PC-9 (cell line): ENCODE data around the gene RIMBP2. TPM values are rescaled to one million over a fixed set of nuclear protein-coding genes. Genes with fewer than 3 reads are reported as not detected.

Experiments used
- BruUV-seq: library from RNA; stranded (reverse); fragments of 400-500 nt; replicated peaks from 2 replicates; lab custom pipeline; 2021; lab: Mats Ljungman, UMichigan
- CTCF ChIA-PET: fragments of 300-600 bp; sonication (Branson Sonifier 250); formaldehyde crosslinking; loops from one replicate; lab custom pipeline; 2022; ENCODE audit warnings: antibody characterized with exemption; lab: Charles Lee
- POLR2A ChIA-PET: fragments of 300-600 bp; sonication (Branson Sonifier 250); formaldehyde crosslinking; loops from one replicate; lab custom pipeline; 2022; ENCODE audit warnings: antibody characterized with exemption; ENCODE audit not compliant: unreplicated experiment; lab: Charles Lee
- DNase-seq, 2 experiments: peaks; one replicate each; pipeline versions ENCODE4 v3.0.0 to v3.0.0-alpha.2; 2015 to 2022; ENCODE audit warnings: mixed read lengths in 1 of 2
- H2AFZ ChIP-seq: fragments of 200-600 bp; sonication (generic); 2 replicates; pipeline ENCODE4 v1.8.1; 2017; ENCODE audit warnings: antibody characterized with exemption
- H3F3A ChIP-seq: fragments of 200-600 bp; sonication (generic); 2 replicates; pipeline ENCODE4 v1.8.1; 2017; ENCODE audit warnings: antibody characterized with exemption, mild to moderate bottlenecking, low read depth; ENCODE audit not compliant: insufficient read depth
- H3K27ac ChIP-seq: fragments of 200-600 bp; sonication (generic); 2 replicates; pipeline ENCODE4 v1.6.1; 2016; ENCODE audit warnings: mixed run types
- H3K27me3 ChIP-seq: fragments of 200-600 bp; sonication (generic); 2 replicates; pipeline ENCODE4 v1.6.1; 2016; ENCODE audit warnings: low read depth, mixed run types; ENCODE audit not compliant: insufficient read depth
- H3K36me3 ChIP-seq: fragments of 200-600 bp; sonication (generic); 2 replicates; pipeline ENCODE4 v1.6.1; 2016; ENCODE audit warnings: low read depth, mixed run types
- H3K4me1 ChIP-seq: fragments of 200-600 bp; sonication (generic); replicated peaks from 2 replicates; pipeline ENCODE4 v1.6.1; 2016; ENCODE audit warnings: mixed run types; ENCODE audit not compliant: insufficient read depth
- H3K4me2 ChIP-seq: fragments of 200-600 bp; sonication (generic); 2 replicates; pipeline ENCODE4 v1.6.1; 2017; ENCODE audit warnings: mixed run types
- H3K4me3 ChIP-seq: fragments of 200-600 bp; sonication (generic); 2 replicates; pipeline ENCODE4 v1.6.1; 2016; ENCODE audit warnings: mixed run types
- H3K79me2 ChIP-seq: fragments of 200-600 bp; sonication (generic); 2 replicates; pipeline ENCODE4 v1.6.1; 2017; ENCODE audit warnings: low read depth, mixed run types
- H3K9me2 ChIP-seq: fragments of 200-600 bp; sonication (generic); 2 replicates; pipeline ENCODE4 v1.8.1; 2017; ENCODE audit warnings: mild to moderate bottlenecking; ENCODE audit not compliant: insufficient read depth
- H3K9me3 ChIP-seq: fragments of 200-600 bp; sonication (generic); 2 replicates; pipeline ENCODE4 v1.8.1; 2016; ENCODE audit warnings: low read depth; ENCODE audit not compliant: insufficient read depth
- H4K20me1 ChIP-seq: fragments of 200-600 bp; sonication (generic); 2 replicates; pipeline ENCODE4 v1.8.1; 2017; ENCODE audit not compliant: insufficient read depth
- EZH2 ChIP-seq: fragments of 200-600 bp; sonication (generic); IDR thresholded peaks from 2 replicates; pipeline ENCODE4 v1.8.0; 2017; ENCODE audit warnings: antibody characterized with exemption, low read depth
- intact Hi-C: fragments of 100-400 bp; cut with micrococcal nuclease; formaldehyde crosslinking; loops from one replicate; pipeline ENCODE4 v1.10.0; 2022; ENCODE audit not compliant: unreplicated experiment
- total RNA-seq: library from RNA; stranded (reverse); gene quantifications from 2 replicates; pipeline ENCODE4 v1.2.3, GENCODE V29; 2021
- TF ChIP-seq, protein P1 (sequence below): fragments of 200-600 bp; sonication (generic); conservative IDR thresholded peaks from 2 replicates; pipeline ENCODE4 v1.6.1; 2017; ENCODE audit warnings: mixed run types, antibody characterized with exemption, mild to moderate bottlenecking, moderate library complexity

Gene RIMBP2
- total RNA-seq, 1 experiment from 2014 or later, result not detected

DNA sequence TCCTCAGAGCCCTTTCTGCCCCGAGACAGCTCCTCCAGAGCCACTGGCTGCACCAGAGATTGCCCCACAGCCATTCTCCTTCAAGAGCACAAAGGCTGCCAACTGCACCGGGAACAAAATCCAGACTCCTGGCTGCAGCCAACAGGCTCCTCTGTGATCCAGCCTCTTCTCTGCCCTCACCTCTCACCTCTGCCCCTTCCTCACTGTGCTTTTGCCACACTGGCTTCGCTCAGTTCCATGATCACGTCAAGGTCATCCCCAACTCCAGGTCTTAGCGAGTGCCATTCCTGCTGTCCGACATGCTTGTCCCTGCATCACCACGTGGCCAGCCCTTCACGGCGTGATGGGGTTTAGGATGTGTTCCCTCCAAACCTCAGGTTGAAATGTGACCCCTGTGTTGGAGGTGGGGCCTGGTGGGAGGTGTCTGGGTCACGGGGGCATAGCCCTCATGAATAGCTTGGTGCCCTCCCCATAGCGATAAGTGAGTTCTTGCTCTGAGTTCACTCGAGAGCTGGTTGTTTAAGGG is 229.1 kb downstream of the RIMBP2 start:
- H2AFZ ChIP-seq, result no peak overlapping the region
- no peaks in the 10 kb centered on the region for H3K9me2 ChIP-seq
- intact Hi-C loops, result no loop called here
- no peaks in the 10 kb centered on the region for H4K20me1 ChIP-seq
- no peaks in the 10 kb centered on the region for H3K79me2 ChIP-seq
- POLR2A ChIA-PET, result no interaction called here
- no peak for DNase-seq
- H3K27ac ChIP-seq, result no peak overlapping the region
- BruUV-seq, result no TSS peak
- no peaks in the 10 kb centered on the region for H3K9me3 ChIP-seq
- TF ChIP-seq, protein P1, sequence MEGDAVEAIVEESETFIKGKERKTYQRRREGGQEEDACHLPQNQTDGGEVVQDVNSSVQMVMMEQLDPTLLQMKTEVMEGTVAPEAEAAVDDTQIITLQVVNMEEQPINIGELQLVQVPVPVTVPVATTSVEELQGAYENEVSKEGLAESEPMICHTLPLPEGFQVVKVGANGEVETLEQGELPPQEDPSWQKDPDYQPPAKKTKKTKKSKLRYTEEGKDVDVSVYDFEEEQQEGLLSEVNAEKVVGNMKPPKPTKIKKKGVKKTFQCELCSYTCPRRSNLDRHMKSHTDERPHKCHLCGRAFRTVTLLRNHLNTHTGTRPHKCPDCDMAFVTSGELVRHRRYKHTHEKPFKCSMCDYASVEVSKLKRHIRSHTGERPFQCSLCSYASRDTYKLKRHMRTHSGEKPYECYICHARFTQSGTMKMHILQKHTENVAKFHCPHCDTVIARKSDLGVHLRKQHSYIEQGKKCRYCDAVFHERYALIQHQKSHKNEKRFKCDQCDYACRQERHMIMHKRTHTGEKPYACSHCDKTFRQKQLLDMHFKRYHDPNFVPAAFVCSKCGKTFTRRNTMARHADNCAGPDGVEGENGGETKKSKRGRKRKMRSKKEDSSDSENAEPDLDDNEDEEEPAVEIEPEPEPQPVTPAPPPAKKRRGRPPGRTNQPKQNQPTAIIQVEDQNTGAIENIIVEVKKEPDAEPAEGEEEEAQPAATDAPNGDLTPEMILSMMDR, result no peak
- TF ChIP-seq EZH2, result no peak
- CTCF ChIA-PET, result no interaction called here
- H3K4me3 ChIP-seq, result no peak overlapping the region
- H3F3A ChIP-seq, result no peaks in the 10 kb centered on the region
- no peak overlapping the region for H3K4me2 ChIP-seq
- H3K27me3 ChIP-seq, result peaks cover 70% of the 10 kb centered on the region
- no peaks in the 10 kb centered on the region for H3K36me3 ChIP-seq
- no peaks in the 10 kb centered on the region for H3K4me1 ChIP-seq

DNA sequence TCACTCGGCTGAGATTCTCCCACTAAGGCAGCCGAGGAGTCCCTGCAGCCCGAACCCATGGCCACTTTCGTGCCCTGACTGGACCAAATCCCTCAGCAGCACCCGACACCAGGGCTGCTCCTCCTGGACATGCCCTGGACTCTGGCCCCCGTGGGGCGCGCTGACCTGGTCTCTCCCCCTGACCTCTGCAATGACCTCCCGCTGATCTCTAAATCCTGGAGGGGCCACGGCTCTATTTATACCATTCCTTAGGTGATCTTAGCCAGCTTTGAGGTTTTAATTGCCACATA is 230.0 kb downstream of the RIMBP2 start:
- no peak for DNase-seq
- Histone ChIP-seq H3K27me3 (peaks cover 70% of the 10 kb centered on the region), H3K36me3 (no peaks in the 10 kb centered on the region), H3K27ac (no peak overlapping the region), H3K4me3 (no peak overlapping the region), H3K9me2 (no peaks in the 10 kb centered on the region), H3F3A (no peaks in the 10 kb centered on the region), H3K4me1 (no peaks in the 10 kb centered on the region), H2AFZ (no peak overlapping the region), H3K9me3 (no peaks in the 10 kb centered on the region), H3K4me2 (no peak overlapping the region), H3K79me2 (no peaks in the 10 kb centered on the region), H4K20me1 (no peaks in the 10 kb centered on the region)
- intact Hi-C loops, result no loop called here
- POLR2A ChIA-PET, result no interaction called here
- no peak for TF ChIP-seq EZH2
- TF ChIP-seq, protein P1, result no peak
- CTCF ChIA-PET, result no interaction called here
- no TSS peak for BruUV-seq

DNA sequence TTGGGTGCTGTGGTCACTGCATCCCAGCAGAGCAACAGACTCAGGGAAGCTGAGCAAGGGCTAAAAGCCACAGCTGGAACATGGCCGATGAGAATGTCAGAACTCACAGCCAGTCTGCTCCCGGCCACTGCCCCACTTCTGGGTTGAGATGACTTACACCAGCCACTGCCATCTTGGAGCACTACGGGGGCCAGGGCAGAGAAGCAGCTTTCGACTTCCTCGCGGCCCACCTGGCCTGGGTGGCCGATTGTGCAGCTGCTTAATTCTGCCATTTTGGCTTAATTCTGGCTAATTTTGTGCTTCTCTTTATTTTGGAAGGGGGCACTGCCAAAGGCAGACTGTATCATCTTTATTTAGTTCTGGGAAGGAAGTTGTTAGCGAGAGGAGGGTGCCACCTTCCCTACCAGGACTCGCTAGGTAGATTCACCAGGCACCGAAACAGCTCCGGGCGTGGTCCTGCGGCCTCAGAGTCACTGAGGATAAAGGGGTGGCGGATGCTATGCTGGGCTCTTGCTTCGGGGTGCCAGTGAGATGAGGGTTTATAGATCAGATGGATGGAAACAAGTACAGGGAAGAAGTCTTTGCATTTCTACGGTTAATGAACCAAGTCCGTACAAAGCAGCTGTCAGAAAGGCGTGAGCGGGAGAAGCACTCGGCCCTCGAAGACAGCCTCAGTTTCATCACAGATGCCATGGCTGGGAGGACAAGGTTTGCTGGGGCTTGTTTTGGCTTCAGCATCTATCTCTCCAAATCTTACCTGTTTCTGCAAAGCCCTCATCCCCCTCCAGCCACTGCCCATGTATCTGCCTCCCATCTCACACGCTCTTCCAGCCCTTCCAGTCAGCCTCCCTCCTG is 230.6 kb downstream of the RIMBP2 start:
- no peaks in the 10 kb centered on the region for H3K36me3 ChIP-seq
- H3K9me2 ChIP-seq, result no peaks in the 10 kb centered on the region
- CTCF ChIA-PET, result no interaction called here
- no TSS peak for BruUV-seq
- no peak for DNase-seq
- no peak overlapping the region for H2AFZ ChIP-seq
- H4K20me1 ChIP-seq, result no peaks in the 10 kb centered on the region
- H3K4me1 ChIP-seq, result no peaks in the 10 kb centered on the region
- POLR2A ChIA-PET, result no interaction called here
- H3K9me3 ChIP-seq, result no peaks in the 10 kb centered on the region
- no peak overlapping the region for H3K27ac ChIP-seq
- H3F3A ChIP-seq, result no peaks in the 10 kb centered on the region
- no peaks in the 10 kb centered on the region for H3K79me2 ChIP-seq
- no peak overlapping the region for H3K4me2 ChIP-seq
- TF ChIP-seq, protein P1, result no peak
- TF ChIP-seq EZH2, result no peak
- no peak overlapping the region for H3K4me3 ChIP-seq
- peaks cover 70% of the 10 kb centered on the region for H3K27me3 ChIP-seq
- intact Hi-C loops, result no loop called here
